GM12864 (cell line): ENCODE results near the gene CNTFR.
A peak's percentile ranks its signal among the peaks of the same experiment; 100 is the strongest.

Source experiments
- DNase-seq: peaks from one replicate; pipeline ENCODE4 v3.0.0-alpha.2; 2011; ENCODE audit warnings: low read depth
- H3K4me3 ChIP-seq: 2 replicates; pipeline ENCODE4 v1.5.1; 2011; ENCODE audit warnings: mild to moderate bottlenecking, low read depth, low read length, control low read depth
- CTCF ChIP-seq: IDR thresholded peaks from 2 replicates; pipeline ENCODE4 v1.5.1; 2011; ENCODE audit warnings: low read depth, mild to moderate bottlenecking, moderate library complexity, low read length, control low read depth, inconsistent platforms; ENCODE audit errors: missing control alignments

CNTFR gene

GRCh38 chr9:34603610-34604231, 14.2 kb upstream of the CNTFR start:
- peak; percentile 31 for DNase-seq
- TF ChIP-seq CTCF = peak; percentile 94

GRCh38 chr9:34601937-34602573, 12.5 kb upstream of the CNTFR start:
- no peak for DNase-seq
- H3K4me3 ChIP-seq = no peak overlapping the region
- TF ChIP-seq CTCF = no peak

More at GRCh38 chr9:34603610-34604231, 14.2 kb upstream of the CNTFR start:
- no peak overlapping the region for H3K4me3 ChIP-seq

- DNase-seq = no peak
- H3K4me3 ChIP-seq = no peak overlapping the region
- TF ChIP-seq CTCF = no peak
Measured at GRCh38 chr9:34600908-34601307, 11.4 kb upstream of the CNTFR start.

GRCh38 chr9:34599546-34599945, 10.0 kb upstream of the CNTFR start:
- H3K4me3 ChIP-seq = no peak overlapping the region
- DNase-seq = no peak
- no peak for TF ChIP-seq CTCF

GRCh38 chr9:34594177-34594576, 4.7 kb upstream of the CNTFR start:
- DNase-seq = no peak
- TF ChIP-seq CTCF = no peak
- no peak overlapping the region for H3K4me3 ChIP-seq

- no peak for DNase-seq
- no peak overlapping the region for H3K4me3 ChIP-seq
- TF ChIP-seq CTCF = no peak
Measured at GRCh38 chr9:34592895-34593601, 3.5 kb upstream of the CNTFR start.
